Measurements from ENCODE around the gene PPP6R2. TPM values are rescaled to one million over a fixed set of nuclear protein-coding genes. Genes with fewer than 3 reads are reported as not detected.

PPP6R2 gene
- total and polyA plus RNA-seq, 2 donors (not counting 1 experiment from before 2014, with no cell fraction given), result 19.7 to 44.4 TPM

GRCh38 chr22:50483556-50483955 lies 140.4 kb downstream of the PPP6R2 start:
- H2AFZ ChIP-seq (ENCODE audit: low read length), result no peak overlapping the region
- DNase-seq (ENCODE audit: low read depth in 2 of 2), result no peak
- no peaks in the 10 kb centered on the region for H4K20me1 ChIP-seq (ENCODE audit: control insufficient read depth, extremely low read depth, insufficient read depth, low read length)
- H3K4me2 ChIP-seq (ENCODE audit: extremely low read depth, insufficient read depth, low read length), result no peak overlapping the region
- no peaks in the 10 kb centered on the region for H3K79me2 ChIP-seq (ENCODE audit: control insufficient read depth, insufficient read depth, low read length)
- TF ChIP-seq EZH2 (IDR thresholded peaks at IDR 0.05; ENCODE audit: low read length, missing control alignments), result no peak
- no peak for TF ChIP-seq CTCF (conservative IDR thresholded peaks at IDR 0.05 in 1 of 2, IDR thresholded peaks at IDR 0.05 in 1 of 2; ENCODE audit: low read depth in 1 of 2, low read length in 2 of 2)
- H3K9ac ChIP-seq (ENCODE audit: insufficient read depth, low read length), result no peak overlapping the region
- H3K27me3 ChIP-seq (ENCODE audit: control insufficient read depth, insufficient read depth, low read length), result peaks cover 32% of the 10 kb centered on the region
- H3K36me3 ChIP-seq (ENCODE audit: control insufficient read depth, insufficient read depth, low read length), result no peaks in the 10 kb centered on the region
- H3K27ac ChIP-seq (ENCODE audit: insufficient read depth, low read length), result no peak overlapping the region
- no peak overlapping the region for H3K4me3 ChIP-seq (replicated peaks in 1 of 4; ENCODE audit: control extremely low read depth in 1 of 4, insufficient read depth in 1 of 4, low read depth in 3 of 4, low read length in 4 of 4)
- no peaks in the 10 kb centered on the region for H3K9me3 ChIP-seq (ENCODE audit: control insufficient read depth, insufficient read depth, low read depth, low read length)
- no peaks in the 10 kb centered on the region for H3K4me1 ChIP-seq (ENCODE audit: control insufficient read depth, extremely low read depth, insufficient read depth, low read length)

- Histone ChIP-seq H3K4me1 (ENCODE audit: control insufficient read depth, extremely low read depth, insufficient read depth, low read length) (no peaks in the 10 kb centered on the region), H3K9ac (ENCODE audit: insufficient read depth, low read length) (no peak overlapping the region), H3K27ac (ENCODE audit: insufficient read depth, low read length) (no peak overlapping the region), H3K4me3 (replicated peaks in 1 of 4; ENCODE audit: control extremely low read depth in 1 of 4, insufficient read depth in 1 of 4, low read depth in 3 of 4, low read length in 4 of 4) (no peak overlapping the region), H3K79me2 (ENCODE audit: control insufficient read depth, insufficient read depth, low read length) (no peaks in the 10 kb centered on the region), H3K4me2 (ENCODE audit: extremely low read depth, insufficient read depth, low read length) (no peak overlapping the region), H4K20me1 (ENCODE audit: control insufficient read depth, extremely low read depth, insufficient read depth, low read length) (no peaks in the 10 kb centered on the region), H3K27me3 (ENCODE audit: control insufficient read depth, insufficient read depth, low read length) (peaks cover 29% of the 10 kb centered on the region), H3K36me3 (ENCODE audit: control insufficient read depth, insufficient read depth, low read length) (no peaks in the 10 kb centered on the region), H2AFZ (ENCODE audit: low read length) (no peak overlapping the region), H3K9me3 (ENCODE audit: control insufficient read depth, insufficient read depth, low read depth, low read length) (no peaks in the 10 kb centered on the region)
- TF ChIP-seq EZH2 (IDR thresholded peaks at IDR 0.05; ENCODE audit: low read length, missing control alignments) (no peak), CTCF (conservative IDR thresholded peaks at IDR 0.05 in 1 of 2, IDR thresholded peaks at IDR 0.05 in 1 of 2; ENCODE audit: low read depth in 1 of 2, low read length in 2 of 2) (no peak)
- no peak for DNase-seq (ENCODE audit: low read depth in 2 of 2)
Measured at GRCh38 chr22:50483977-50484853, 141.1 kb downstream of the PPP6R2 start.

DNA sequence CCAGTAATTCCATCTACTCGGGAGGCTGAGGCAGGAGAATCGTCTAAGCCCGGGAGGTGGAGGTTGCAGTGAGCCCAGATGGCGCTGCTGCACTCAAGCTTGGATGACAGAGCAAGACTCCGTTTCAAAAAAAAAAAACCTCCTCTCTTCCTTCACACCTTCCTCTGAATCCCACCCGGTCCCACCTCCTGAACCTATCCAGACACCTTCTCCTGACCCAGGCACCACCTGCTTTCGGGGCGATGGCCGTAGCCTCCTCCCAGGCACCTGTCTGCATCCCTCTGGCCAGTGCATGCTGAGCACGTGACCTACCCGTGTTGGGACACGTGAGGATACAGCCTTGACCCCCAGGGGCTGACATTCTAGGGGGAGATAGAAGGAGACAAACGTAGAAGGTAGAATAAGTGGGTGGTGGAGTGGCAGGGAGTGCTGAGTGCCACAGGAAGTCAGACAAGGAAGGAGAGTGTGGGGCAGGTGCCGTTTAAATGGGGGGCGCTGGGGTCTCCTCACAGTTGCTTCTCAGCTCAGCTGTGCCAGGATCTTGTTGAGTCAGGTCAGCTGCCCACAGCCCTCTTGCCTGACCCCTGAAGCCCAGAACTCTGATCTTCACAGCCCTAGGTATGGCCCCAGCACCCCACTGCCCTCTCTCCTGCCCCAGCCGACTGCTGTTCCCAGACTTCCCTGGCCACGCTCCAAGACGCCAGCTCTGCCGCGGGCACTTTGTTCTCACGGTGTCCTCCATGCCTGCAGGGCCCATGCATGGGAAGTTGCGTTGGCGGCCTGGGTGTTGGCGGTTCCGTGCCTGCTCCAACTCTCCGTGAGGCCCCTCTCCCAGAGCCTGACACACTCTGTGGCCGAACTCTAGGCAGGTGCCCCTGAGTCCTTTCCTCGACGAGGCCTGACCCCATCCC lies 142.3 kb downstream of the PPP6R2 start:
- Histone ChIP-seq H3K4me1 (ENCODE audit: control insufficient read depth, extremely low read depth, insufficient read depth, low read length) (no peaks in the 10 kb centered on the region), H3K4me3 (replicated peaks in 1 of 4; ENCODE audit: control extremely low read depth in 1 of 4, insufficient read depth in 1 of 4, low read depth in 3 of 4, low read length in 4 of 4) (no peak overlapping the region), H3K27ac (ENCODE audit: insufficient read depth, low read length) (no peak overlapping the region), H3K9me3 (ENCODE audit: control insufficient read depth, insufficient read depth, low read depth, low read length) (no peaks in the 10 kb centered on the region), H3K9ac (ENCODE audit: insufficient read depth, low read length) (no peak overlapping the region), H3K79me2 (ENCODE audit: control insufficient read depth, insufficient read depth, low read length) (no peaks in the 10 kb centered on the region), H3K36me3 (ENCODE audit: control insufficient read depth, insufficient read depth, low read length) (no peaks in the 10 kb centered on the region), H2AFZ (ENCODE audit: low read length) (no peak overlapping the region), H3K4me2 (ENCODE audit: extremely low read depth, insufficient read depth, low read length) (no peak overlapping the region), H4K20me1 (ENCODE audit: control insufficient read depth, extremely low read depth, insufficient read depth, low read length) (no peaks in the 10 kb centered on the region), H3K27me3 (ENCODE audit: control insufficient read depth, insufficient read depth, low read length) (peaks cover 24% of the 10 kb centered on the region)
- TF ChIP-seq CTCF (conservative IDR thresholded peaks at IDR 0.05 in 1 of 2, IDR thresholded peaks at IDR 0.05 in 1 of 2; ENCODE audit: low read depth in 1 of 2, low read length in 2 of 2) (no peak), EZH2 (IDR thresholded peaks at IDR 0.05; ENCODE audit: low read length, missing control alignments) (peak; percentile 9)
- DNase-seq (ENCODE audit: low read depth in 2 of 2), result no peak
